ENCODE measurements around the gene KLHL22. TPM values are rescaled to one million over a fixed set of nuclear protein-coding genes. Genes with fewer than 3 reads are reported as not detected.

The KLHL22 gene
- total and polyA plus RNA-seq, 2 of the 13 experiments (the other 11 are each of a cell fraction or from before 2014, with no cell fraction given): 10.9 to 14.8 TPM

GRCh38 chr22:20542736-20543135, 47.1 kb upstream of the KLHL22 start:
- H3K27me3 ChIP-seq (ENCODE audit: control insufficient read depth in 1 of 2, insufficient read depth in 2 of 2, low read length in 2 of 2): no peaks in the 10 kb centered on the region
- in situ Hi-C loops (cut with HindIII; ENCODE audit: extremely low pct_ligation_motif_present, low pct_unique_long_range_greater_than_20kb) (no loop called here), intact Hi-C loops (cut with micrococcal nuclease; ENCODE audit: unreplicated experiment) (no loop called here)
- no peak overlapping the region for H3K4me3 ChIP-seq (replicated peaks in 1 of 3; ENCODE audit: insufficient read depth in 1 of 3, low read depth in 2 of 3, low read length in 3 of 3)
- H3K9me3 ChIP-seq (ENCODE audit: low read length): no peaks in the 10 kb centered on the region
- peaks cover 14% of the 10 kb centered on the region for H3K79me2 ChIP-seq (ENCODE audit: insufficient read depth, low read length)
- H2AFZ ChIP-seq (ENCODE audit: low read length): no peak overlapping the region
- peaks cover 8 to 57% of the 10 kb centered on the region in 2 experiments for H3K36me3 ChIP-seq (replicated peaks in 1 of 2; ENCODE audit: control insufficient read depth in 1 of 2, insufficient read depth in 2 of 2, low read length in 2 of 2)
- no peak for DNase-seq (ENCODE audit: low spot score)
- no TSS peak for BruUV-seq (replicated peaks)
- H4K20me1 ChIP-seq (ENCODE audit: insufficient read depth, low read length): no peaks in the 10 kb centered on the region
- TF ChIP-seq MIER2 (CRISPR knock-in tag; IDR thresholded peaks at IDR 0.05) (no peak), NR3C1 (CRISPR knock-in tag; IDR thresholded peaks at IDR 0.05) (no peak), SMARCE1 (IDR thresholded peaks at IDR 0.05; ENCODE audit: borderline replicate concordance) (no peak)
- ChIA-PET CTCF (ENCODE audit: low intra/inter-chr PET ratio, low total read pairs) (no interaction called here), POLR2A (no interaction called here)
- no peaks in the 10 kb centered on the region for H3K4me1 ChIP-seq (ENCODE audit: insufficient read depth, low read length)
- H3K9ac ChIP-seq (ENCODE audit: insufficient read depth, low read depth, low read length): no peak overlapping the region
- H3K27ac ChIP-seq (ENCODE audit: extremely low read length, insufficient read depth, low read length): no peak overlapping the region
- no peak for ATAC-seq
- no peak overlapping the region for H3K4me2 ChIP-seq (ENCODE audit: low read depth, low read length)
- no peak for FAIRE-seq

DNA sequence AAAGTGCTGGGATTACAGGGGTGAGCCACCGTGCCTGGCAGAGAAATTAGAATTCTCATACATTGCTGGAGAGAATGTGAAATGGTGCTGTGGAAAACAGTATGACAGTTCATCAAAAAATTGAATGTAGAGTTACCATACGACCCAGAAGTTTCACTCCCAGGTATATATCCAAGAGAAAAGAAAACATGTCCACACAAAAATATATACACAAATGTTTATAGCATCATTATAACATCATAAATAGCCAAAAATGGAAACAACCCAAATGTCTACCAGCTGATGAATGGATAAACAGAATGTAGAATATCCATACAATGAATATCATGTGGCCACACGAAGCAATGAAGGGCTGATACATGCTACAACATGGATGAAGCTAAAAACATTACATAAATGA, 46.5 kb upstream of the KLHL22 start:
- H3K9ac ChIP-seq (ENCODE audit: insufficient read depth, low read depth, low read length): no peak overlapping the region
- H3K4me2 ChIP-seq (ENCODE audit: low read depth, low read length): no peak overlapping the region
- FAIRE-seq (no peak), DNase-seq (ENCODE audit: low spot score) (no peak), ATAC-seq (no peak)
- TF ChIP-seq AHDC1 (CRISPR knock-in tag; IDR thresholded peaks at IDR 0.05; ENCODE audit: borderline replicate concordance): no peak
- TF ChIP-seq ZNF670 (CRISPR knock-in tag; IDR thresholded peaks at IDR 0.05; ENCODE audit: borderline replicate concordance): no peak
- TF ChIP-seq ZFP82 (CRISPR knock-in tag; IDR thresholded peaks at IDR 0.05; ENCODE audit: borderline replicate concordance): no peak
- no peak for TF ChIP-seq TEAD2 (CRISPR knock-in tag; IDR thresholded peaks at IDR 0.05)
- TF ChIP-seq ZNF30 (CRISPR knock-in tag; IDR thresholded peaks at IDR 0.05): no peak
- TF ChIP-seq ZNF468 (CRISPR knock-in tag; IDR thresholded peaks at IDR 0.05): no peak
- no peak for TF ChIP-seq SALL1 (CRISPR knock-in tag; IDR thresholded peaks at IDR 0.05)
- H4K20me1 ChIP-seq (ENCODE audit: insufficient read depth, low read length): no peaks in the 10 kb centered on the region
- no peak overlapping the region for H3K27ac ChIP-seq (ENCODE audit: extremely low read length, insufficient read depth, low read length)
- no peaks in the 10 kb centered on the region for H3K9me3 ChIP-seq (ENCODE audit: low read length)
- 95% methylated on average over 3 of the region's 3 CpGs for WGBS (ENCODE audit: low lambda C conversion rate)
- no peaks in the 10 kb centered on the region for H3K4me1 ChIP-seq (ENCODE audit: insufficient read depth, low read length)
- H3K27me3 ChIP-seq (ENCODE audit: control insufficient read depth in 1 of 2, insufficient read depth in 2 of 2, low read length in 2 of 2): no peaks in the 10 kb centered on the region
- in situ Hi-C loops (cut with HindIII; ENCODE audit: extremely low pct_ligation_motif_present, low pct_unique_long_range_greater_than_20kb) (no loop called here), intact Hi-C loops (cut with micrococcal nuclease; ENCODE audit: unreplicated experiment) (no loop called here)
- BruUV-seq (replicated peaks): no TSS peak
- peaks cover 14% of the 10 kb centered on the region for H3K79me2 ChIP-seq (ENCODE audit: insufficient read depth, low read length)
- no peak overlapping the region for H2AFZ ChIP-seq (ENCODE audit: low read length)
- H3K4me3 ChIP-seq (replicated peaks in 1 of 3; ENCODE audit: insufficient read depth in 1 of 3, low read depth in 2 of 3, low read length in 3 of 3): no peak overlapping the region
- ChIA-PET POLR2A (no interaction called here), CTCF (ENCODE audit: low intra/inter-chr PET ratio, low total read pairs) (no interaction called here)
- peaks cover 15 to 64% of the 10 kb centered on the region in 2 experiments for H3K36me3 ChIP-seq (replicated peaks in 1 of 2; ENCODE audit: control insufficient read depth in 1 of 2, insufficient read depth in 2 of 2, low read length in 2 of 2)

All from HepG2 (cell line).